ENCODE results near the gene ZNF322.
A peak's percentile ranks its signal among the peaks of the same experiment; 100 is the strongest.

Gene ZNF322

DNA sequence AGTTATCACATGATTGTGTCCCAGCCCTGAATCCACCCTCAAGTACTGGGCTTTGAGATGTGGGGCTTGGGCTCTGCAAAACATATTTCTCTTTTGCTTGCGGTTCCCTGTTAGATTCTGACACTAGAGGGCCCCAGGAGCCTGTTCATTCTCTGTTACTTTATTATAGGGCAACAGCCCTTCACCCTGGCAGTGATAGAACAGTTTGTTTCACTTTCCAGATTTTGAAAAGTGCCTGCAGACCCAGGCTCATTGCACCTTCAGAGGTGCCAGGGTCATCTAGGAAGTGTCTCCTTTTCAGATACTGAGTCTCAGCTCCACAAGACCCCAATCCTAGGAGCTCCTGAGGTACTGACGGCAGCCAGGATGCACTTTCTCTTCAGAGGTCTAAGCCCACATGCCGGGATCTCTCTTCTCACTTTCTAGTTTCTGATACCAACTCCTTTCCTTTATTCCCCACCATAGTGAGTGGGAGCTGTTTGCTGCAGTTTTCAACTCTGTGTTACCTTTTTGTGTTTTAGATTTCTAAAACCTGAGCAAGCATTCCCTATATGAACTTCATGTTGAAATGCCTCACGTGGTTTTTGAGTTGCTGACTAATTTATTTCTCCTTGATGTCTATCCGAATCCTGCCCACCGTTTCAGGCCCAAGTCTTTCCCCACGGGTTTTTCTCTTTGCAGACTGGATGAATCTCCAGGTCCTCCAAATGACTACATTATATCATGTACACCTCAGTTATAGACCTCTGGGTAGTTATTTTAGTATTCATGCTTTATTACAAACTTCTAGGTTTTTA lies 51.9 kb downstream of the ZNF322 start:
- peak overlapping the region; percentile 40 for H3K4me3 ChIP-seq (replicated peaks; ENCODE audit: low read depth, low read length)
- peak; percentile 72 for DNase-seq (ENCODE audit: low read depth)
- TF ChIP-seq, protein P1, sequence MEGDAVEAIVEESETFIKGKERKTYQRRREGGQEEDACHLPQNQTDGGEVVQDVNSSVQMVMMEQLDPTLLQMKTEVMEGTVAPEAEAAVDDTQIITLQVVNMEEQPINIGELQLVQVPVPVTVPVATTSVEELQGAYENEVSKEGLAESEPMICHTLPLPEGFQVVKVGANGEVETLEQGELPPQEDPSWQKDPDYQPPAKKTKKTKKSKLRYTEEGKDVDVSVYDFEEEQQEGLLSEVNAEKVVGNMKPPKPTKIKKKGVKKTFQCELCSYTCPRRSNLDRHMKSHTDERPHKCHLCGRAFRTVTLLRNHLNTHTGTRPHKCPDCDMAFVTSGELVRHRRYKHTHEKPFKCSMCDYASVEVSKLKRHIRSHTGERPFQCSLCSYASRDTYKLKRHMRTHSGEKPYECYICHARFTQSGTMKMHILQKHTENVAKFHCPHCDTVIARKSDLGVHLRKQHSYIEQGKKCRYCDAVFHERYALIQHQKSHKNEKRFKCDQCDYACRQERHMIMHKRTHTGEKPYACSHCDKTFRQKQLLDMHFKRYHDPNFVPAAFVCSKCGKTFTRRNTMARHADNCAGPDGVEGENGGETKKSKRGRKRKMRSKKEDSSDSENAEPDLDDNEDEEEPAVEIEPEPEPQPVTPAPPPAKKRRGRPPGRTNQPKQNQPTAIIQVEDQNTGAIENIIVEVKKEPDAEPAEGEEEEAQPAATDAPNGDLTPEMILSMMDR (IDR thresholded peaks at IDR 0.05; ENCODE audit: low read length, missing control alignments), result peak; percentile 84

DNA sequence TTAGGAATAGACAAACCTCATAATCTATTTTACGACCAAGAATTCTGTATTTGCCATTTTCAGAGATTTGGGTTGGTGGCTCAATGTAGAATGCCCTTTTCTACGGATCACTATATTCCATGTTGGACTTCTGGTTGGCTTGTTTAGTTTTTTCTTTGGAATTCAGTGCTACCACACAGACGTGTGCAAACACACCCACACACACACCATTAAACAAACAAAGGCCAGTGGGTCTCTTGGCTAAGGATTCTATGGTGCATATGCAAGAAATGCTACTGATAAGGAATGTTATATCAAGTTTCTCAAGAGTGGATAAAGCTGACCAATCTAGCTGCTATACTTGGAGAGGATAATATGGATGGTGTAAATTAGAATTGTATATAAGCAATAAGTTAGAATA lies 54.7 kb downstream of the ZNF322 start:
- TF ChIP-seq, protein P1 (IDR thresholded peaks at IDR 0.05; ENCODE audit: low read length, missing control alignments), result no peak
- DNase-seq (ENCODE audit: low read depth), result no peak
- H3K4me3 ChIP-seq (replicated peaks; ENCODE audit: low read depth, low read length), result no peak overlapping the region

DNA sequence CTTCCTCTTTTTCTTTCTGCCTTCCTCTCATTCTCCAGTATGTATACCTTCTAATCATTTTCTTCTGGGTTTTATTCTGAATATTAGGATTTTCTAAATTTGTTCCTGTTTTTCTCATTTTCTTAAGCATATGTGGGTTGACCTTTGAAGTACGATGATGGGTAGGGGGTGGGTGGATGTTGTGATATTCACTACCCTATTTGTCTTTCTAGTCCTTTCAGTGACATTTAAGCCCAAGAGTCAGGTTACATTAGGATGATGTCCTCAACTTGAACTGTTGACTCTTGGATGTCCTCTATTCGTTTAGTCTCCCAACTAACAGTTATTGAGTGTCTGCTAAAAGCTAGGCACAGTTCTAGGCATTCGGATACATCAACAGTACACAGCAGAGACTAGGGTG lies 55.5 kb downstream of the ZNF322 start:
- DNase-seq (ENCODE audit: low read depth), result no peak
- TF ChIP-seq, protein P1 (IDR thresholded peaks at IDR 0.05; ENCODE audit: low read length, missing control alignments), result no peak
- H3K4me3 ChIP-seq (replicated peaks; ENCODE audit: low read depth, low read length), result no peak overlapping the region

DNA sequence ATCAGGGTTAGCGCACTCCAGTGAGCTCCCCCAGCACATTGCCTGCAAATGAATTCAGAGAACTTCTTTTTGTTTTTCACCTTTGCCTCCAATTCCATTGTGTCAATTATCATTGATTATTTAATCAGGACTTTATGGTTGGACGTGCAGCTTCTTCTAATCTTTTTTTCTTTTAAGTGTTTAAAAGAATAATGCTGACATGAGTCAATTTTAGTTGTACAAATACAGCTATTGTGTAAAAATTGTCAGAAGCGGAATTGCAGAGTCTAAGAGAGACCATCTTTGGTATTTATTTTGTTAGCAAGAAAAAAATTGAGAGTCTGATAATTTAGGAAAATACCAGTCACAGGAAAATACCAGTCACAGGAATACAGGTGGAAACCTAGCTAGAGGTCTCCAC lies 57.3 kb downstream of the ZNF322 start:
- H3K4me3 ChIP-seq (replicated peaks; ENCODE audit: low read depth, low read length), result no peak overlapping the region
- no peak for DNase-seq (ENCODE audit: low read depth)
- TF ChIP-seq, protein P1 (IDR thresholded peaks at IDR 0.05; ENCODE audit: low read length, missing control alignments), result no peak

DNA sequence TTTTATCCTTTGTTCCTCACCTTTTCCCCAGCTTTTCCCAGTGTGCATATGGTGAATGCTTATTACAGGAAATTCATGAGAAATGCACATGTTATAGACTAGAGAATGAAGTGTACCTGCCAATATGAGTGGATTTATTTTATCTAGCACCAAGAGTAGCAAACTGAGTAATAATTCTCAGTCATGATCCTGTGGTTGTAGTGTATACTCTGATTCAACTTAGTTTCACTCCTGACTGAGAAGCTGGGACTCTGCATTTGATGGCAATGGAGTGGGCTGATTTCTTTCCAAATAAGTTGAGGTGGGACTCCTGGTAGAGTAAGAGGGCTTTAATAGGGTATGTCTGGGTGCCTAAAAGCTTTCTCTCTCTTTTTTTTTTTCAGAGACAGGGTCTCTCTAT lies 58.8 kb downstream of the ZNF322 start:
- H3K4me3 ChIP-seq (replicated peaks; ENCODE audit: low read depth, low read length), result no peak overlapping the region
- no peak for DNase-seq (ENCODE audit: low read depth)
- TF ChIP-seq, protein P1 (IDR thresholded peaks at IDR 0.05; ENCODE audit: low read length, missing control alignments), result no peak

DNA sequence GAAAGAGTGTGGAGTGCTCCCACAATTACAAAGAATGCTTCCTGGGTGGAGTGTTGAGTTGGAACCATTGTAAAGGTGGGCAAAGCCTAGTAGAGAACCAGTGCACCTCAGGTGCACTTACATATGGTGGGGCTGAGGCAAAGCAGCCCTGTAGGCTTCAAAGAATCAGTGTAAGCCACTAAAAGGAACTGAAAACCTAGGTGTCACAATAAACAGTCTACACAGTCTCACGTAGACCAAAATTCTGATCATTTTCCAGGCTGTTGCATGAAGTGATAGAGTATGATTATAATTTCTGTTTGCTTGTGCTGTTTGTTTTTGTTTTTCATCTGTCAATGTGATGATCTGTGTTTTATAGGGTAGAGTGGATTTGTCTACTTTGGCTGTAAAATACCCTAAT lies 60.0 kb downstream of the ZNF322 start:
- TF ChIP-seq, protein P1 (IDR thresholded peaks at IDR 0.05; ENCODE audit: low read length, missing control alignments), result no peak
- DNase-seq (ENCODE audit: low read depth), result no peak
- no peak overlapping the region for H3K4me3 ChIP-seq (replicated peaks; ENCODE audit: low read depth, low read length)

DNA sequence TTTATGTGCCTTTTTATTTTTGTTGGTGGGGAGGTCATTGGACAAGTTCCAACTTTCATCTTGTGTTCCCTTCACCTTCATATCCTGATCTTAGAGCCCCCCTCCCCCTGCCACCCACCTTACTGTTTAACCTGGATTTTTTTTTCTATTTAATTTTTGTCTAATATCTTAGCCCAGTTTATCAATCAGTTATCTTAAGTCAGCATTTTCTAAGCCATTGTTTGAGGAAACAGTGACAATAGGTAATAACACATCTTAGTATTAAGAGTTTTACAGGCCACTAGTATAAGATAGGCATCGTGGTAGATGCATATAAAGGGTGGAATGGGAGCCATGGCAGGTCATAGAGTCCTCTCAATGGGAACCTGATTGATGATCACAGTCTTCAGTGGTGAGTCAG lies 60.4 kb downstream of the ZNF322 start:
- H3K4me3 ChIP-seq (replicated peaks; ENCODE audit: low read depth, low read length), result no peak overlapping the region
- DNase-seq (ENCODE audit: low read depth), result no peak
- TF ChIP-seq, protein P1 (IDR thresholded peaks at IDR 0.05; ENCODE audit: low read length, missing control alignments), result no peak

All from fibroblast of pulmonary artery (primary cell).